Stimulated activated naive CD4-positive, alpha-beta T cell treated with Interleukin-2 at 50 U/mL for 16 hours (primary cell): ENCODE measurements around the gene KLHL6.
"Not testable (repeated sequence)": the region's sequence is repeated elsewhere in the genome, so short reads cannot be mapped to it uniquely, and the experiment has no call there.

ENCODE experiments used
- DNase-seq: peaks from one replicate; lab custom pipeline; 2025; lab: John Stamatoyannopoulos, UW

The KLHL6 gene

DNA sequence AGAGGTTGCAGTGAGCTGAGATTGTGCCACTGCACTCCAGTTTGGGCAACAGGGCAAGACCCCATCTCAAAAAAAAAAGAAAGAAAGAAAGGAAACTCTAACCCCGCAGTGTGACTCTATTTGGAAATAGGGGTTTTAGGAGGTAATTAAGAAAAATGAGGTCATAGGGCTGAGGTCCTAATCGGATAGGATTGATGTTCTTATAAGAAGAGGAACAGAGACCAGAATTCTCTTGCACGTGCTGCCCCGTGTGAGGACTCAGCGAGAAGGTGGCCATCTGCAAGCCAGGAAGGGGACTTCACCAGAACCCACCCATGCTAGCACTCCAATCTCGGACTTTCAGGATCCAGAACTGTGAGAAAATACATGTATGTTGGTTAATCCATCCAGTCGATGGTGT lies 25.8 kb downstream of the KLHL6 start:
- DNase-seq = no peak

- no peak for DNase-seq
Observed at GRCh38 chr3:183529185-183529584, 26.3 kb downstream of the KLHL6 start.

GRCh38 chr3:183528758-183529157 lies 26.7 kb downstream of the KLHL6 start:
- DNase-seq = not testable (repeated sequence)

DNA sequence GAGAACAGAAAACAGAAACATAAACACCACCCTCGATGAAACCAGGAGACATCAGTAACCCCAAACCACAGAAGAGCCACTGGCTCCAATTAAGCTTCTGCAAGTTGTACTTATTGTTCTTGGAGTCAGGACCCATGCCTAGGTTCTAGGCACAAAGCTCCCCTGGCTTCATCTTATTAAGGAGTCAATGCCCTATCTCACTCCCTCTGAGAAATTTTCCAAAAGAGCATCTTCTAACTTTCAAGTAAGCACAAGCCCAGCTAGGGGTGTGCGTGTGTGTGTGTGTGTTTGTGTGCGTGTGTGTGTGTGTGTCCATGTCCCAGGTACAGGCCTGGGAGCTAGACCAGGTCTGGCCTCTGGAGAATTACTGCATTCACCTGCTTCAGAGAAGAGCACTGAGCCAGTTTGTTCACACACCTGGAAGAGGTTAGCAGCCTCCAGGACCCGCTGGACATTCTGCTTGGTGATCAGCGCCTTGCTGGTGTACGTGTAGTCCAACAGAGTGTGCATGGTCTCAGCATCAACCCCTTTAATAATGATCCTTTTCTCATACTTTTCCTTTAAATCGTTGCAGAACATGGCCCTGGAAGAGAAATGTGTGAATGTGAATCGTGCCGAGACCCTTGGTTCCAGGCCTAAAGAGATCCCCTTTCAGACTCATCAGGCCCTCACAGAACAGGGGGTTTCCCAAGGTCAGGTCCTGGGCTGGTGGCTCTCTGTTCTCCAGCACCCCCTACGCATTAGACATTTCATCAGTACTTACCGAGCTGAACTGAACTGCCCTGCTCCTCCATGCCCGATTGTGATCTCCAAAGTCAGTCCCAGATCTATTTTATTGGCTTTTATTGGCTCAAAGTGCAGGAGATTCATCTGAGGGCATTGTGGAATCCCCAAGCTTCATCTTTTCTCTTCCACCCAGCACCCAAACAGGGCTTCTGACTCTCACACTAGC lies 27.8 kb downstream of the KLHL6 start:
- DNase-seq = no peak

- DNase-seq = no peak
Observed at GRCh38 chr3:183526838-183527427, 28.6 kb downstream of the KLHL6 start.

DNA sequence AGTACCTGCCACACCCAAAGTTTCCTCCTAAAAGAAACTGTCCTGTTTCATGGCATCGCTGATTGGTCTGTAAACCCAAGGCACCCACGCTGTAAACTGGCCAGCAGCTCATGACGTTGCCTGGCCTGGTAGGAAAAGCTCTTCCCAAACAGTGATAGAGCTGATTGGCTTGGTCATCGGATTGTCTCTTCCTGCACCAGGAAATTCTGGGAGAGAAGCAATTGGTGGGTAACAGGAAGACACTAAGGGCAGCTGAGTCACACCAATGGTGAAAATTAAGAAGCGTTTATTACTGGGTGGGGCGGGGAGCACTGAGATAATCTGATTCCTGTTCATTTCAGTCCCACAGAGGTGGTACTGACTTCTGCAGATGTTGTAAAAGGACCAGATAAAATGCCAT lies 31.0 kb downstream of the KLHL6 start:
- DNase-seq = no peak

DNA sequence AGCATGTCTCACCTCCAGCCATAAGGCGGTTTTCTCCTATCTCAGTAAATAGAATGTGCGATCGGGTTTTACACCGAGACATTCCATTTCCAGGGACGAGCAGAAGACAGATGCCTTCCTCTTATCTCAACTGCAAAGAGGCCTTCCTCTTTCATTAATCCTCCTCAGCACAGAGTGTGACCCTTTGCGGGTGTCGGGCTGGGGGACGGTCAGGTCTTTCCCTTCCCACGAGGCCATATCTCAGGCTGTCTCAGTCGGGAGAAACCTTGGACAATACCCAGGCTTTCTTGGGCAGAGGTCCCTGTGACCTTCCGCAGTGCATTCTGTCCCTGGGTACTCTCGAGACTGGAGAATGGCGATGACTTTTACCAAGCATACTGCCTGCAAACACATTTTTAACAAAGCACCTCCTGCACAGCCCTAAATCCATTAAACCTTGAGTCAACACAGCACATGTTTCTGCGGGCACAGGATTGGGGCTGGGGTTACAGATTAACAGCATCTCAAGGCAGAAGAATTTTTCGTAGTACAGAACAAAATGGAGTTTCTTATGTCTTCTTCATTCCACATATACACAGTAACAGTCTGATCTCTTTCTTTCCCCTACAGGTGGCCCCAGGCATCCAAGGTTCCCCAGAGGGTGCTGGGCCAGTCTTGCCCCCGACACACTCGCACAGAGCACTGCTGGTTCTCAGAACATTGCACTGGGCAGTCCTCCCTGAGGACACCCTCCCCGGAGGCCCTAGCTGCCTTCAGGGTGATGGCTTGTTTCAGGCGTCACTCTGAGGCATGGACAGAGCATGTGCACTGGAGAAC lies 34.6 kb downstream of the KLHL6 start:
- not testable (repeated sequence) for DNase-seq

GRCh38 chr3:183520295-183520694 lies 35.2 kb downstream of the KLHL6 start:
- not testable (repeated sequence) for DNase-seq

DNA sequence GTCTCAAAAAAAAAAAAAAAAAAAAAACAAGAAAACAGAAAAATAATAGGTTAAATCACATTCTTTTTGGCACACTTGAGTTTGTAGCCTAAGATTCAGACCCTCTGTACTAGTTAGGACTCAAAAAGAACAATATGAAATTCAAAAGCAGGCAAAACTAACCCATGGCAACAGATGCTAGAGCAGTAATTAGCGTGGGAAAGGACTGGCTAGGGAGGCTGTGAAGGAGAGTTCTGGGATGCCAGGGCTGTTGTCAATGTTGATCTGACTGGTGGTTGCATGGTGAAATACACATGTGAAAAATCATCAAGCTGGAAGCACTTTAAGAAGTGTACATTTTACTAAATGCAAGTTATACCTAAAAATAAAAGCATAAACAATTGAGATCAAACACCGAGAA lies 35.6 kb downstream of the KLHL6 start:
- no peak for DNase-seq

DNA sequence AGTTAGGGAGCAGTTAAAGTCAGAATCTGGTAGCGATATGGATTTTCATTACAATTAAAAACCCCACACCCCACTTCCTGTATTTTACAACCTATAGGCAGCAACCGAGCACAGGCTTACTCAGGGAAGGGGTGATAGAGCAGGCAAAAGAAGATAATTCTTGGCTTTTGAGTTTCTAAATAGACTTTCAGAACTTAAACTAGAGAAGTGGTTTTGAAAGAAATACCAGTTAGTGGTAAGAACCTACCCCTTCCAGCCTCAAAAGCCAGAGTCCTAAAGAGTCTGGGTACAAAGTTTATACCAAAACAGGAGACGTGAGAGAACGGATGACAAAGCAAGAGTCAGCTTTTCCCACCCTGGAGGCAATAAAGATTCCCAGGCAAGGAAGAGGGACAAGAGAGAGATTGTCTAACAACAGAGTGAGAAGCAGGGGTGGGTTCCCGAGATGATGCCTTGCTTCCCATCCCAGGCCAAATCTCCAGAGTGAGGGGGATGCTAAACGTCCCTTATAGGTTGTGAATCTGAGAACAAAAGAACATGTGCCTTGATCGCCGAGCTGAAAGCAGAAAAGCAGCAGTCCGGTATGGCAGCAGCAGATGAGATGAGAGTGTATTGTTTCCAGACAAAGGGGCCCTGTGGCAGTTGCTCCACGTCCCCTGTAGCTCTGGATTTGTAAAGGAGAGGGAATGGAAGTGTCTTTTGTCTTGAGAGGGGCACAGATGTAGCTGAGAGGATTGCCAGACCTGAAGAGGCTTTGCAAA lies 36.8 kb downstream of the KLHL6 start:
- DNase-seq = no peak

DNA sequence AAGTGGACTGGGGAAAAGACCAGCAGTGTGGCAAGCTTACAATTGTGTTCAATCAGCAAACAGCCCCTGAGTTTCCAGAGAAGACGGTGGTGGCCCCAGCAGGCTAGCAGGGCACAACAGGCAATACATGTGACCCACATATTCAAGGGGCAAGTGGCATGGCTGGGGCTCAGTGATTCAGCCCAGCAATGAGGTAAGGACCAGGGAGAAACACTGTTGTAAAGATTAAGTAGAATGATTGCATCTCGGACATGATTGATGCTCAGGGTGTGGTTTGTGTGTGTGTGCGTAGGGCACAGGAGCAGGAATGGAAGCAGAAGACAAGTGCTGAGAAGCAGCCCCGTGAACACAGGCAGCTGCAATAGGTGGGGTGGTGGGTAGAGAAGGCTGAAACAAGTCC lies 37.9 kb downstream of the KLHL6 start:
- no peak for DNase-seq

- peak; percentile 16 for DNase-seq
Observed at GRCh38 chr3:183515968-183516851, 39.3 kb downstream of the KLHL6 start.

DNA sequence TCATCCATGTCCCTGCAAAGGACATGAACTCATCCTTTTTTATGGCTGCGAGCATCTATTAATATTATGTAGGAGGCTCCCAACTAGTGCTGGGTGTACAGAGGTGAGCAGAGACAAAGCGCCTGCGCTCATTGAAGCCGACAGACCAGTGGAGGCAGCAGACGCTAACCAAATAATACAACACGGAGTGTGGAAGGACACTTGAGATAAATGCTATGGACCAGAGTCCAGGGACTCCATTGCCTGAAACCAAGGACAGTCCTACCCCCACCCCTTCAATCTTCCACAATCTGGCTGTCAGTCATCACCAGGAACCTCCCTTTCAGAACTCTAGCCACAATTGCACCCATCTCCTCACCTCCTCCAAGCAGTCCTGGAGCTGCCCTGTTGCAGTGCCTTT lies 41.5 kb downstream of the KLHL6 start:
- no peak for DNase-seq

- DNase-seq = peak; percentile 5
Observed at GRCh38 chr3:183513046-183513706, 42.3 kb downstream of the KLHL6 start.

DNA sequence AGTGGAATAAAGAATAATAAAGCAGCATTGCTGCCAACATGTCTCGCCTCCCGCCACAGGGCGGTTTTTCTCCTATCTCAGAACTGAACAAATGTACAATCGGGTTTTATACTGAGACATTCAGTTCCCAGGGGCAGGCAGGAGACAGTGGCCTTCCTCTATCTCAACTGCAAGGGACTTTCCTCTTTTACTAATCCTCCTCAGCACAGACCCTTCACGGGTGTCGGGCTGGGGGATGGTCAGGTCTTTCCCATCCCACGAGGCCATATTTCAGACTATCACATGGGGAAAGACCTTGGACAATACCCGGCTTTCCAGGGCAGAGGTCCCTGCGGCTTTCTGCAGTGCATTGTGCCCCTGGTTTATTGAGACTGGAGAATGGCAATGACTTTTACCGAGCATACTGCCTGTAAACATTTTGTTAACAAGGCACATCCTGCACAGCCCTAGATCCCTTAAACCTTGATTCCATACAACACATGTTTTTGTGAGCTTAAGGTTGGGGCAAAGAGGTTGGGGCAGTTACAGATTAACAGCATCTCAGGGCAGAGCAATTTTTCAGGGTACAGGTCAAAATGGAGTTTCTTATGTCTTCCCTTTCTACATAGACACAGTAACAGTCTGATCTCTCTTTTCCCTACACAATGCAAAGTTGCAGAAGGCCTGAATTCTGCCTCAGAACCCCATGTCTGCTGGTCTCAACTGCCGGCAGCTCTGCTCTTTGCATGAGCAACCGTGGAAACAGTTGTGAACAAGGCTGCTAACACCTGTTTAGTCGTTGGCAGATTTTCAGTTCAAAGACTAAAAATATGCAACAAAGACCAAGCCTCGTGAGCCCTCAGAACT lies 44.0 kb downstream of the KLHL6 start:
- DNase-seq = not testable (repeated sequence)

DNA sequence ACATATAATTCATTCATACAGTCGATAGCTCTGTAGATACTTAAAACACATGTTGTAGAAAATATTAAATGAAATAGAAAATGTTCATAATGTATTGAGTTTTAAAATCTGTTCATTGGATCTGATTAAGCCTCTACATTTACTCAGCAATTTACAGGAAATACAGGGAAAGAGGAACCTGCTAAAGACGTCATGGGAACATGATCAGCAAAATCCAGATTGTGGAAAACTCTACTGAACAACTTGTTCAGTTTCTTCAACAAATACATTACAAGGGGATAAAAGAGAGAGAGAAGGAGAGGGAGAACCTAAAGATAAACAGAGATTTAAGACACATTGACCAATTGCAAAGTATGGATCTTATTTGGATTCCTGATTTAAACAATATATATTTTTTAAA lies 46.7 kb downstream of the KLHL6 start:
- DNase-seq = no peak

DNA sequence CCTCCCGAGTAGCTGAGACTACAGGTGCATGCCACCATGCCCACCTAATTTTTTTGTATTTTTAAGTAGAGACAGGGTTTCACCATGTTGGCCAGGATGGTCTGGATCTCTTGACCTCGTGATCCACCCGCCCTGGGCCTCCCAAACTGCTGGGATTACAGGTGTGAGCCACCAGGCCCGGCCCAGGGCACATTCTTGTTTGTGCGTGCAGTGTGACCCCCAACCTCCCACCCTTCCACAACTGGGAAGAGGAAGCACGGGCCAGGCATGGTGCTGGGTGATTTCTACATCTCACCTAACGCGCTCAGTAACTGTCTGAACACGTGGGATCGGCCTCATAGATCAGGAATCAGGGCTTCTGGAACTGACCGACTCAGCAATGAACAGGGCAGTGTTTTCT lies 48.0 kb downstream of the KLHL6 start:
- no peak for DNase-seq

DNA sequence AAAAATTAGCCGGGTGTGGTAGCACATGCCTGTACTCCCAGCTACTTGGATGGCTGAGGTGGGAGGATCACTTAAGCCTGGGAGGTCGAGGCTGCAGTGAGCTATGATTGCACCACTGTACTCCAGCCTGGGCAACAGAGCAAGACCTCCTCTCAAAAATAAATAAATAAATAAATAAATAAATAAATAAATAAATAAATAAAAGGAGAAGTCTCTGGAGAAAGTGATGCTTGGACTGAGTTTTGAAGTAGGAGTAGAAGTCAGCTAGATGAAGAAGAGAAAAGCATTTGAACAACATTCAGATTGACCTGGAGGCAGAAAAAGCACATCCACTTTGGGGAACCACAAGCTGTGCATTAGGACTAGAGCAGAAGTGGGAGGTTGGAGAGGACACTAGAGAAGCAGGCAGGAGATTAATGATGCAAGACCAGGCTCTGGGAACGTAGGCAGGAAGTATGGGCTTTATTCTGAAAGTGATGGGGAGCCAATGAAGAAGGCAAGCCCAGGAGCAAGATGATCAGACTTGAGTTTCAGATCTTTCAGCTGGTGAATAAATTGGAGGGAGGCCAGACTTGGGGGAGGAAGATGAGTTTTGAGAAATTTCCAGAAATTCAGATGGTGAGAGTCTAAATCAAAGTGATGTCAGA lies 48.7 kb downstream of the KLHL6 start:
- DNase-seq = no peak

DNA sequence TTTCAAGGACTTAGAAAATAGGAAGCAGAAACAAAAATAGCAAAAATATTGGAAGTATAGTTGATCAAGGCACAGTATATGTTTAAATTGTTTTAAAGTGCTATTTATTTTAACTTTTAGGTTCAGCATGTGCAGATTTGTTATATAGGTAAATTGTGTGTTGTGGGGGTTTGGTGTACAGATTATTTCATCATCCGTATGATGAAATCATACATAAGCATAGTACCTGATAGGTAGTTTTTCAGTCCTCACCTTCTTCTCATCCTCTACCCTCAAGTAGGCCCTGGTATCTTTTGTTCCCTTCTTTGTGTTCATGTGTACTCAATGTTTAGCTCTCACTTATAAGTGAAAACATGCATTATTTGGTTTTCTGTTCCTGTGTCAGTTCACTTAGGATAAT lies 50.9 kb downstream of the KLHL6 start:
- no peak for DNase-seq
